Karpas-422 (cell line): ENCODE results near the gene NKAIN4. TPM values are rescaled to one million over a fixed set of nuclear protein-coding genes. Genes with fewer than 3 reads are reported as not detected.
A peak's percentile ranks its signal among the peaks of the same experiment; 100 is the strongest.

Source experiments
- DNase-seq: peaks from one replicate; pipeline ENCODE4 v3.0.0-alpha.2; 2015
- H2AFZ ChIP-seq: fragments of 200-600 bp; sonication (generic); 2 replicates; pipeline ENCODE4 v1.6.1; 2014; ENCODE audit warnings: antibody characterized with exemption, low read length, mixed read lengths
- H3K27ac ChIP-seq: fragments of 200-600 bp; sonication (generic); 2 replicates; pipeline ENCODE4 v1.5.1; 2014; ENCODE audit warnings: mild to moderate bottlenecking, low read length, moderate library complexity
- H3K27me3 ChIP-seq: fragments of 200-600 bp; sonication (generic); 2 replicates; pipeline ENCODE4 v1.6.1; 2014; ENCODE audit warnings: low read length, mixed read lengths
- H3K36me3 ChIP-seq: fragments of 200-600 bp; sonication (generic); 2 replicates; pipeline ENCODE4 v1.6.1; 2014; ENCODE audit warnings: low read length, mixed read lengths; ENCODE audit not compliant: insufficient read depth
- H3K4me1 ChIP-seq: fragments of 200-600 bp; sonication (generic); 2 replicates; pipeline ENCODE4 v1.6.1; 2014; ENCODE audit warnings: mild to moderate bottlenecking, low read length, mixed read lengths
- H3K4me2 ChIP-seq: fragments of 200-600 bp; sonication (generic); 2 replicates; pipeline ENCODE4 v1.6.1; 2014; ENCODE audit warnings: low read length, low read depth, mild to moderate bottlenecking; ENCODE audit not compliant: poor library complexity, severe bottlenecking
- H3K4me3 ChIP-seq: fragments of 200-600 bp; sonication (generic); 2 replicates; pipeline ENCODE4 v1.5.1; 2014; ENCODE audit warnings: mild to moderate bottlenecking, antibody characterized with exemption, low read length, mixed read lengths
- H3K79me2 ChIP-seq: fragments of 200-600 bp; sonication (generic); 2 replicates; pipeline ENCODE4 v1.6.1; 2014; ENCODE audit warnings: mild to moderate bottlenecking, low read length, mixed read lengths
- H3K9ac ChIP-seq: fragments of 200-600 bp; sonication (generic); 2 replicates; pipeline ENCODE4 v1.6.0; 2014; ENCODE audit warnings: low read length
- H3K9me2 ChIP-seq: fragments of 200-600 bp; sonication (generic), shearing (Covaris generic); replicated peaks from 2 replicates; pipeline ENCODE4 v1.6.0; 2014; ENCODE audit warnings: mild to moderate bottlenecking, low read length, moderate library complexity; ENCODE audit not compliant: insufficient read depth
- H3K9me3 ChIP-seq: fragments of 300-700, 200-600 bp; sonication (generic); 2 replicates; pipeline ENCODE4 v1.6.1; 2014; ENCODE audit warnings: low read length, mixed read lengths
- H4K20me1 ChIP-seq: fragments of 200-600 bp; sonication (generic); 2 replicates; pipeline ENCODE4 v1.6.1; 2014; ENCODE audit warnings: mild to moderate bottlenecking, antibody characterized with exemption, low read length, low read depth; ENCODE audit not compliant: insufficient read depth
- total RNA-seq: library from RNA; depleted of rRNA; stranded (reverse); fragments of >200 nt; shearing (Covaris generic); gene quantifications from 2 replicates; pipeline ENCODE4 v1.2.3, GENCODE V29; 2014; ENCODE audit warnings: low replicate concordance

Gene NKAIN4
- total RNA-seq, 1 experiment from 2014 or later = not detected

DNA sequence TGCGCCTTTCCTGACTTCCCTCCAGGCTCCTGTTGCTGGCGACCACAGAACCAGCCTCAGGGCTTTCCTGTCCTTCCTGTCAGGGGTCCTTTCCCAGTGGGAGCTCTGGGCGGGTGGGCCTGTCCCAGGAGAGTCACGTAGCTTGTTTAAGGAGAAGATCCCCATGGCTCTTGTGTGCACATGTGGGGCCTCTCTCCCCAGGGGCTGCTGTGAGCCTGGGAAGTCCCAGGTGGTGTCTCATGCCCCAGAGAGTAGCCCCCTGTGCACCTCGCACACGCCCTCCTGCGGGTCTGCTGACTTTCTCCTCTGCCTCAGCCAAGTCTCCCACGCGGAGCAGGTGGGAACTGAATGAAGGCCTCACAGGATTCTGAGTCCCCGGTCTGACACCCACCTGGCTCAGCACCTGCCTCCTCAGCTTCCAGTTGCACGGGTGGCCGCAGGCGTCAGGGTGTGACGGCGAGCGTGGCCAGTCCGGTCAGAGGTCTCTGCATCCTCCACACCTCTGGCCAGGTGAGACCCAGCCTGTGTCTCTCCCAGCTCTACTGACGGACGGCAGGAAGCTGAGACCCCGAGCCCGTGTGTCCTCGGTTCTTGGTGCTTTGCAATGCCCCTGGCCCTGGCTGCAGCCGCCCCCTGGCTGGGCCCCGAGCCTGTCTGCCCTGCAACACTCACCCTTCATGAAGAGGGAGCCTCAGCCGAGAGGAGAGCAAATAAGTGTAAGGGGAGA lies 5.6 kb upstream of the NKAIN4 start:
- H4K20me1 ChIP-seq = no peaks in the 10 kb centered on the region
- H3K27me3 ChIP-seq = no peaks in the 10 kb centered on the region
- H3K4me1 ChIP-seq = no peaks in the 10 kb centered on the region
- H3K9me3 ChIP-seq = no peaks in the 10 kb centered on the region
- H3K9ac ChIP-seq = no peak overlapping the region
- H3K79me2 ChIP-seq = no peaks in the 10 kb centered on the region
- no peaks in the 10 kb centered on the region for H3K36me3 ChIP-seq
- no peak overlapping the region for H2AFZ ChIP-seq
- no peak overlapping the region for H3K4me2 ChIP-seq
- no peaks in the 10 kb centered on the region for H3K9me2 ChIP-seq
- H3K27ac ChIP-seq = no peak overlapping the region
- no peak overlapping the region for H3K4me3 ChIP-seq
- no peak for DNase-seq

DNA sequence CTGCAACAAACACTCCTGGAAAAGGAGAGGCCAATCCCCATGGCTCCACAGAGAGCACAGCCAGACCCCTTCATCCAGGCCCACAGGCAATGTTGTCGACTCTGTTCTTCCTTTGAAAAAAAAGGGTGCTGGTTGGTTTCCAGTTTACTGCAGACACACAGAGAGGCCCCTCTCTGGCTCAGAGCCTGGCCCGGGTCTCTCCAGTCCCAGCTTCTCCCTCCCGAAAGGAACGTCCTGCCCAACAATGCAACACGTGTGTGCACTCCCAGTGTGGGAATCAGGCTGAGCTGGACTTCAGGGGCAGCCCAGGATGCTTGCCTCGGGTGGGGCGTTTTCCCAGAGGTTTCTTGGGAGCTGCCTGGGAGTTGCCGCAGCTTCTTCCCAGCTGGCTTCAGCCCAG lies 4.5 kb upstream of the NKAIN4 start:
- Histone ChIP-seq H3K79me2 (no peaks in the 10 kb centered on the region), H3K36me3 (no peaks in the 10 kb centered on the region), H2AFZ (no peak overlapping the region), H3K4me1 (no peaks in the 10 kb centered on the region), H3K27ac (no peak overlapping the region), H3K9me2 (no peaks in the 10 kb centered on the region), H4K20me1 (no peaks in the 10 kb centered on the region), H3K4me2 (no peak overlapping the region), H3K9me3 (no peaks in the 10 kb centered on the region), H3K4me3 (no peak overlapping the region), H3K9ac (no peak overlapping the region), H3K27me3 (no peaks in the 10 kb centered on the region)
- DNase-seq = no peak

DNA sequence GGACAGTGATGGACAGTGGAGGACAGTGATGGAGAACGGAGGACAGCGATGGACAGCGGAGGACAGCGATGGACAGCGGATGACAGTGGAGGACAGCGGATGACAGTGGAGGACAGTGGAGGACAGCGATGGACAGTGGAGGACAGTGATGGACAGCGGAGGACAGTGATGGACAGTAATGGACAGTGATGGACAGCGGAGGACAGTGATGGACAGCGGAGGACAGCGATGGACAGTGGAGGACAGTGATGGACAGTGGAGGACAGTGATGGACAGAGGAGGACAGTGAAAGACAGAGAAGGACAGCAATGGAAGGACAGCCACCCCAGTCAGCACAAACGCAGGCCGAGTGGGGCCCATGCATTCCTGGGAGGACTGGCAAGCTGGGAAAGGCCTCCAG lies 3.4 kb upstream of the NKAIN4 start:
- H3K79me2 ChIP-seq = no peaks in the 10 kb centered on the region
- no peak overlapping the region for H2AFZ ChIP-seq
- H3K9me2 ChIP-seq = no peaks in the 10 kb centered on the region
- H3K4me3 ChIP-seq = no peak overlapping the region
- no peaks in the 10 kb centered on the region for H3K9me3 ChIP-seq
- H3K36me3 ChIP-seq = no peaks in the 10 kb centered on the region
- no peaks in the 10 kb centered on the region for H4K20me1 ChIP-seq
- no peak overlapping the region for H3K27ac ChIP-seq
- no peaks in the 10 kb centered on the region for H3K4me1 ChIP-seq
- no peaks in the 10 kb centered on the region for H3K27me3 ChIP-seq
- H3K9ac ChIP-seq = no peak overlapping the region
- H3K4me2 ChIP-seq = no peak overlapping the region
- DNase-seq = no peak

GRCh38 chr20:63256954-63257353 lies 2.7 kb upstream of the NKAIN4 start:
- DNase-seq = no peak
- no peaks in the 10 kb centered on the region for H3K9me3 ChIP-seq
- no peaks in the 10 kb centered on the region for H3K4me1 ChIP-seq
- H3K4me2 ChIP-seq = no peak overlapping the region
- H3K27ac ChIP-seq = no peak overlapping the region
- no peaks in the 10 kb centered on the region for H3K36me3 ChIP-seq
- H3K4me3 ChIP-seq = no peak overlapping the region
- no peaks in the 10 kb centered on the region for H3K79me2 ChIP-seq
- no peak overlapping the region for H2AFZ ChIP-seq
- no peaks in the 10 kb centered on the region for H4K20me1 ChIP-seq
- no peaks in the 10 kb centered on the region for H3K27me3 ChIP-seq
- H3K9me2 ChIP-seq = no peaks in the 10 kb centered on the region
- H3K9ac ChIP-seq = no peak overlapping the region

DNA sequence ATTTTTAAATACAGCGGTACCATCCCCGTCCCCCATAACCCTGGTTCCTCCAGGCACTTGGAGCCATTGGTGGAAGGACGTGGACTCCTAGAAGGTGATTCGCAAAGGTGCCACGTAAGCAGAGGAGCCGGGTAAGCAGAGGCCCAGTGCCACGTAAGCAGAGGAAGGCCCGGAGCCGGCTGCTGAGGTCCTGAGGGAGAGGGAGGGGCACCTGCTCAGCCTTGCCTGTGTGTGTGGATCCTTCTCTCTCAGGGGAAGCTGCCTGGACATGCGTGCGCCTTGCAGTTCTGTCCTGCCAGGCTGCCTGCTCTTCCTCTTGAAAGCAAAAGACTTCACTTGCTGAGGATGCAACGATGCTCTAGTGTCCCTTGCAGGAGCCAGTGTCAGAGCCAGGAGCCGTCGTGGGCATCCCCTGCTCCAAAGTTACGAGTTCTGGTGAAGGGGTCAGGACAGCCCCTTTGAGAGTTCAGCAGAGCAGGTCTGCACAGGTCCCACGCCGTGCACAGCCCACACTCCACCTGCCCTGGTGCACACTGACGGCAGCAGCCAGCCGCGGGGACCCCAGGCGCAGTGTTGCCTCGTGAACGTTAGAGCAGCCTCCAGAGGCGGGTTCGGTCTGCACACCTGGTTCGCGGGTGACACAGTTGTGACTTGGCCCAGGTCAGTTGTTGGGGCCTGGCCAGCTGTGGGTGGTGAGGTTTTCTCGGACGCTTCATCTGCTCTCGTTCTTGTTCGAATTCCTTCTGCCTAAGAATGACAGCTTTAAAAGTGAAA lies 1.9 kb upstream of the NKAIN4 start:
- H3K9me2 ChIP-seq = no peaks in the 10 kb centered on the region
- DNase-seq = peak; percentile 47
- no peaks in the 10 kb centered on the region for H3K27me3 ChIP-seq
- no peaks in the 10 kb centered on the region for H3K9me3 ChIP-seq
- no peaks in the 10 kb centered on the region for H3K4me1 ChIP-seq
- no peak overlapping the region for H3K27ac ChIP-seq
- H3K4me2 ChIP-seq = no peak overlapping the region
- no peak overlapping the region for H2AFZ ChIP-seq
- H3K9ac ChIP-seq = no peak overlapping the region
- H4K20me1 ChIP-seq = no peaks in the 10 kb centered on the region
- no peaks in the 10 kb centered on the region for H3K79me2 ChIP-seq
- no peaks in the 10 kb centered on the region for H3K36me3 ChIP-seq
- no peak overlapping the region for H3K4me3 ChIP-seq

GRCh38 chr20:63254606-63255384 lies 532 bp upstream of the NKAIN4 start:
- Histone ChIP-seq H3K4me1 (no peaks in the 10 kb centered on the region), H3K4me3 (no peak overlapping the region), H3K9me2 (no peaks in the 10 kb centered on the region), H3K27ac (no peak overlapping the region), H3K9me3 (no peaks in the 10 kb centered on the region), H3K9ac (no peak overlapping the region), H3K4me2 (no peak overlapping the region), H3K27me3 (no peaks in the 10 kb centered on the region), H4K20me1 (no peaks in the 10 kb centered on the region), H3K36me3 (no peaks in the 10 kb centered on the region), H2AFZ (no peak overlapping the region), H3K79me2 (no peaks in the 10 kb centered on the region)
- DNase-seq = no peak

DNA sequence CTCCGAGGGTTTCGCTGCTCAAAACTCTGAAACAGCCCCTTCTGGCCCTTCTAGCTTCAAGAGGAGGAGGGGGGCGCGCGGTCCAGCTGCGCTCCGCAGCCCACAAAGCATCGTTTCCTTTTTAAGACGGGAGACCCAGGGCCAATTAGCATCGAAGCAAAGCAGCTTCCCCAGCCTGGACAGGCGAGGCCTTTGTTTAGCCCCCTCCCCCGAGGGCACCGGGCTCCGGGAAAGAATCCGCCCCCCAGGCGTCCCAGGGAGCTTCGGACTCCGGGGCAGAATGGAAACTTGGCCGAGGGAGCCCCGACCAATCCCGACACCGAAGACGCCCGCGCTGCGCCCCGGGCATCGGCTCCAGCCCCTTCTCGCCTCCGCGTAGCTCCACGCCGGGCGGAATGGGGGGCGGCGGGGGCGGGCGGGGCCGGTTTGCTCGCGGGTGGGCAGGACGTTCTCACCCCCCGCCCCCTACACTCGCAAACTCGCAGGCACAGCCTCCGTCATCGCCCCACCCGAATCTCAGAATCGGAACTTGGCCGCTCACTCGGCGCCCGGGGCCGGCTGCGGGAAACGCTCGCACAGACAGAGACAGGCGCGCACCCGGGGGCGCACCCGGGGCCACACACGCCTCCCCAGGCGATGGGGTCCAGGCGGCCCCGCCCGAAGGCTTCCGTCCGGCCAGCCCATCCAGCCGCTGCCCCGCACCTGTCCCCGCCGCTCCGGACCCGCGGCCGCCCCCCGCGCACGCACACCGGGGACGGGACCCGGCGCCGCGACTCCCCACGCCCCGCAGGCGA lies 628 bp downstream of the NKAIN4 start:
- H3K4me3 ChIP-seq = no peak overlapping the region
- no peak overlapping the region for H3K27ac ChIP-seq
- no peaks in the 10 kb centered on the region for H3K9me2 ChIP-seq
- H3K36me3 ChIP-seq = no peaks in the 10 kb centered on the region
- no peak for DNase-seq
- H3K9me3 ChIP-seq = no peaks in the 10 kb centered on the region
- H2AFZ ChIP-seq = no peak overlapping the region
- H3K27me3 ChIP-seq = no peaks in the 10 kb centered on the region
- no peak overlapping the region for H3K9ac ChIP-seq
- no peaks in the 10 kb centered on the region for H3K4me1 ChIP-seq
- no peaks in the 10 kb centered on the region for H4K20me1 ChIP-seq
- no peak overlapping the region for H3K4me2 ChIP-seq
- no peaks in the 10 kb centered on the region for H3K79me2 ChIP-seq
